GM18511 (cell line): ENCODE measurements around the gene LAT.
"Not testable (repeated sequence)": the region's sequence is repeated elsewhere in the genome, so short reads cannot be mapped to it uniquely, and the experiment has no call there.

Experiments used
- ATAC-seq: cut with Tn5 transposase; IDR thresholded peaks from one replicate; pipeline ENCODE4 v1.9.1; 2021; ENCODE audit warnings: mild to moderate bottlenecking, moderate library complexity; ENCODE audit not compliant: unreplicated experiment

The LAT gene

GRCh38 chr16:28977703-28978662, 6.9 kb upstream of the LAT start:
- ATAC-seq = no peak

GRCh38 chr16:28980330-28980729, 4.5 kb upstream of the LAT start:
- ATAC-seq = not testable (repeated sequence)

DNA sequence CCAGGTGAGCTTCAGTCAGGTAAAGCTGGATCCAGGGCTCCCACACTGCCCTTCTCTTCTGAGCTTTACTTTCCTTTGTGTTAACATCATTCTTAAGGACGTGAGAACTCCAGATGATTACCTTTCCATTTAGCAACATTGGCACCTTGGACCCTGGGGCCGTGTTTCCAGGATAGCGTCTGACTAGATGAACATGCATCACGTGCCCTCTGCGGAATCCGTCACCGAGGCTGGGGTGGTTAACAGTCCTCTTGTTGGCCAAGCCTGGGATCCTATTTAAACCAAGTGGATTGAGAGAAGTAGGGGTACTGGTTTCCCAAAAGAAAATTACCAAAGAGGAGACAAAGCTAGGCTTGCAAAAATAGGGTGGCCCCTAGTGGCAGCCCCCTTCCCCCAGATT, 3.9 kb upstream of the LAT start:
- ATAC-seq = no peak

DNA sequence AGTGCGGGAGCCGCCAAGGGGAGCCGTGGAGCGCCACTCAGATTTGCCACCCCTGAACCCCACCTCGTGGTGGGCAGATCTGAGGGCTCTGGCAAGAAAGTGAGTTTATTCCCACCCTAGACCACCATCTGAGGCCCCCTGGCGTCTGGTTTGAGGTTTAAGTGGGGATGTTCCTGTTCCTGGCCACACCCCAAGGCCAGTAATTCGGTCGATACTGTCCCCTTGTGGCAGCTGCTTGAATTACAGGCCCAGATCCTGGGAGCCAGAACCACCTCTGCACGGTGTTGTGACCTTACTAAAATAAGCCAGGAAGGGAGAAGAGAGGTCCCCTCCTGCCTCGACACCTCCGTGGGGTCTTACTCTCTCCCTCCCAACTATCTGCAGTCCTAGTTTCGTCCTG, 3.3 kb upstream of the LAT start:
- no peak for ATAC-seq

DNA sequence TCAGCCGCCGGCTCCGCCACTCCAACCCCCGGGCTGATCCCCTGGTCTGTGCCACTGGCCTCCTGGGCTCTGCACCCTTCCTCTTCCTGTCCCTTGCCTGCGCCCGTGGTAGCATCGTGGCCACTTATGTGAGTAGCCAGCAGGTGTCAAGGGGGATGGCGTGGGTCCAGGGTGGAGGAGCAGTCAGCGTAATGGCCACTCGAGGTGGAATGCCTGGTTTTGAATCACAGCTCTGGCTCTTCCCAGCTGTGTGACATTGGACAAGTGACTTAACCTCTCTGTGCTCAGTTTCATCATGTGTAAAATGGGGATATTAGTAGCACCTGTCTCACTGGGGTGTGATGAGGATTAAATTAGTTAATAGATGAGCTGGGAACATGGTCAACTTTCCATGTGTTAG, 2.4 kb upstream of the LAT start:
- no peak for ATAC-seq

DNA sequence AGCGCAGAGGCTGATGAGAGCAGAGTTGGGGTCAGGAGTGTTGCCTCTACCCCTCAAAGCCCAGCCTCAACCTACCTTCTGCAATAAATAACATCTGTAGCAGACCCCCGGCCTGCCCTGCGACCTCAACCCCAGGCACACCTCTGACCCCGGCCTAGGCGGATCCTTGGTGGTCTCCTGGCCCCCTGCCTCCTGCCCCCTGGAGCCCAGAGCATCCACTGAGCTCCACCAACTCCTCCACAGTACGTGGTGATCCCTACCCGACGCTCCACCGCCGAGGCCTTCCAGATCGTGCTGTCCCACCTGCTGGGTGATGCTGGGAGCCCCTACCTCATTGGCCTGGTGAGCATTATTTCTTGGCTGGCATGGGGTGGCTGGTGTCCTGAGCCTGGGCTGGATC, 1.9 kb upstream of the LAT start:
- no peak for ATAC-seq

- no peak for ATAC-seq
Measured at GRCh38 chr16:28983644-28984043, 1.2 kb upstream of the LAT start.

DNA sequence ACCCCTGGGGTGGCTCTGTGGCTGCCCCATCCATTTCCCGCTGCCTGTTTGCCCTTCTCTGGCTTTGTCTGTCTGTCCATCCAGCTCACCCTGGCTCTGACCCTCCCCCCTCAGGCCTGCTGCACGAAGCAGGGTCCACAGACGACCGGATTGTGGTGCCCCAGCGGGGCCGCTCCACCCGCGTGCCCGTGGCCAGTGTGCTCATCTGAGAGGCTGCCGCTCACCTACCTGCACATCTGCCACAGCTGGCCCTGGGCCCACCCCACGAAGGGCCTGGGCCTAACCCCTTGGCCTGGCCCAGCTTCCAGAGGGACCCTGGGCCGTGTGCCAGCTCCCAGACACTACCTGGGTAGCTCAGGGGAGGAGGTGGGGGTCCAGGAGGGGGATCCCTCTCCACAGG, 761 bp upstream of the LAT start:
- no peak for ATAC-seq

DNA sequence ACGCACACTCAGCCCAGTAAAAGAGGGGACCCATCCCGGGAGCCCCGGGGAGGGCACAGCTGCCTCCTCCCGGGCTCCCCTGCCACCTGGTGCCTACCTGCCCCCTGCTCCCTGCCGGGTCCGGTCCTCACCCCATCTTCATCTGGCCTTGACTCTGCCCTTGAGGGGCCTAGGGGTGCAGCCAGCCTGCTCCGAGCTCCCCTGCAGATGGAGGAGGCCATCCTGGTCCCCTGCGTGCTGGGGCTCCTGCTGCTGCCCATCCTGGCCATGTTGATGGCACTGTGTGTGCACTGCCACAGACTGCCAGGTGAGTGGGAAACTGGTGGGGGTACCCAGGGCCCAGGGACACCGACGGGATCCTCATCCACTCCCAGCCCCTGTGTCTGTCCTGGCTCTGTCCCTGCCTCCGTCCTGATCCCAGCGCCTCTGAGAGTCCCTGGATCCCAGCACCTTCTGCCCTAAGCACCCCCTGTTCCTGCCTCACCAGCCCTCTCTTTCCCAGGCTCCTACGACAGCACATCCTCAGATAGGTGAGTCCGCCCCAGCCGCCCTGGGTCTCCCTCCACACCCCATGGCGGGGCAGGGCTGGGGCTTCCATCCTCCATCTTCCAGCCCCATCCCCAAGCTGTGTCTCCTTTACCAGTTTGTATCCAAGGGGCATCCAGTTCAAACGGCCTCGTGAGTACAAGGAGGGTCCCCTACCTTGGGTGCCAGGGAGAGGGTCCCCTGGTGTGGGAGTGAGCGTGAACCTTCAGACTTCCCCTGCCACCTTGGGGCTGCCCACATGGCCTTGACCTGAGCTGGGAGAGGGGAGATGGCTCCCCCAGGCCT, 574 bp downstream of the LAT start:
- no peak for ATAC-seq

DNA sequence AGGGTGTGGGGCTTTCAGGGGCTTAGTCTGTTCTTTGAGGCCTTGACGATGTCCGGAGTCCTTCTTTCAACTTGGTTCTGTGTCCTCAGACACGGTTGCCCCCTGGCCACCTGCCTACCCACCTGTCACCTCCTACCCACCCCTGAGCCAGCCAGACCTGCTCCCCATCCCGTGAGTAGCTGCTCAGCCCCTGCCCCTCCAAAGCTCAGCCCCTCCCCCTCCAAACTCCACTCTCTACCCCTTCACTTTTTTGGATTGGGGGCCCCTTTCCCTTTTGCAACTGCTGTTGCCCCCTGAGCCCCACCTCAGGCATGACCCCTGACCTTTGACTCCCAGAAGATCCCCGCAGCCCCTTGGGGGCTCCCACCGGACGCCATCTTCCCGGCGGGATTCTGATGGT, 1.2 kb downstream of the LAT start:
- ATAC-seq = no peak

GRCh38 chr16:28986492-28986891, 1.6 kb downstream of the LAT start:
- ATAC-seq = no peak

- ATAC-seq = no peak
Measured at GRCh38 chr16:28987170-28987853, 2.5 kb downstream of the LAT start.

- no peak for ATAC-seq
Measured at GRCh38 chr16:28989363-28989762, 4.5 kb downstream of the LAT start.

DNA sequence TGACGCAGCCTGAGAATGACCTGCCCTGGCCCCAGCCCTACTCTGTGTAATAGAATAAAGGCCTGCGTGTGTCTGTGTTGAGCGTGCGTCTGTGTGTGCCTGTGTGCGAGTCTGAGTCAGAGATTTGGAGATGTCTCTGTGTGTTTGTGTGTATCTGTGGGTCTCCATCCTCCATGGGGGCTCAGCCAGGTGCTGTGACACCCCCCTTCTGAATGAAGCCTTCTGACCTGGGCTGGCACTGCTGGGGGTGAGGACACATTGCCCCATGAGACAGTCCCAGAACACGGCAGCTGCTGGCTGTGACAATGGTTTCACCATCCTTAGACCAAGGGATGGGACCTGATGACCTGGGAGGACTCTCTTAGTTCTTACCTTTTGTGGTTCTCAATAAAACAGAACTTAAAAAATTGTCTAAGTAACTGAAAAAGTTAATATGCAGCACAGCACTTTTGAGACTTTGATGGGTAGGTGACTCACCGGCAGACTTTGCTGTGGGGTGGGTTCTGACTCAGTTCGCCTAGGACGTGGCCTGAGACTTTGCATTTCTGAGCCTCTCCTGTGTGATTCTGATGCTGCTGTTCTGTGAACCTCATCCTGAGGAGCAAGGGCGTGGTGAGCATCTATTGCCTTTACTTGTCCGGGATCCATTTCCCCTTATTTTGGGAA, 5.7 kb downstream of the LAT start:
- ATAC-seq = no peak

- no peak for ATAC-seq
Measured at GRCh38 chr16:28991687-28992086, 6.8 kb downstream of the LAT start.

DNA sequence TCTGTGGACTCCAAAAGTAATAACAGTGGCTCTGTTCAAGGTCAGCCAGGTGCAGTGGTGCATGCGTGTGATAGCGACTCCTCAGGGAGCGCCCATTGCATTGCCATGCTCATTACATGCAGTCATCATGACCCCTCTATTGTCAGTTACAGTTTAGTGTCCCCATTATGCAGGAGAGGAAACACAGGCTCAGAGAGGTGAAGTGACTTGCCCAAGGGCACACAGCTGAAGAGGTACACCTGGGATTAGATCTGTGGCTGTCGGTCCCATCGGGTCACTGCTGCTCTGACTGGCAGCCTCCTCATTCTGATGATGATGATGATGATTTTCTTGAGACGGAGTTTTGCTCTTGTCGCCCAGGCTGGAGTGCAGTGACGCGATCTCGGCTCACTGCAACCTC, 7.6 kb downstream of the LAT start:
- no peak for ATAC-seq

GRCh38 chr16:28998837-28999236, 14.0 kb downstream of the LAT start:
- no peak for ATAC-seq

DNA sequence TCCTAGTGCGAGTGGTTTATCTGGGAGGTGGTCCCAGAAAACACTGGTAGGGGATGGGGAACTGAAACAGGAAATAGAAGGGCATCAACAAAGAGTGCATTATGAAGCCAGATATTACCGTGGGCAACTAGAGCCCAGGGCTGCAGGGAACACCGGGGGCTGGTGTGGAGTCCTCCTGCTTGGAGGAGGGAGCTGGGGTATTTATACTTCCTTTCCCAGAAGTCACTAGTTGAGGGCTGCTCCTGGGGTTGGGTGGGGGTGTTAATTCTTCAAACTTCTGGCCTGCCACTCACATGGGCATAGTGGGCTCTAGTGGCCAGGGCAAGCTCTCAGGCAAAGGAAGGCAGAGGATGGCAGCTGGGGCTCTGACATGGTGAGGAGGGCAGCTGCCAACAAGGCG, 14.7 kb downstream of the LAT start:
- ATAC-seq = no peak

GRCh38 chr16:29000019-29000418, 15.2 kb downstream of the LAT start:
- ATAC-seq = no peak

DNA sequence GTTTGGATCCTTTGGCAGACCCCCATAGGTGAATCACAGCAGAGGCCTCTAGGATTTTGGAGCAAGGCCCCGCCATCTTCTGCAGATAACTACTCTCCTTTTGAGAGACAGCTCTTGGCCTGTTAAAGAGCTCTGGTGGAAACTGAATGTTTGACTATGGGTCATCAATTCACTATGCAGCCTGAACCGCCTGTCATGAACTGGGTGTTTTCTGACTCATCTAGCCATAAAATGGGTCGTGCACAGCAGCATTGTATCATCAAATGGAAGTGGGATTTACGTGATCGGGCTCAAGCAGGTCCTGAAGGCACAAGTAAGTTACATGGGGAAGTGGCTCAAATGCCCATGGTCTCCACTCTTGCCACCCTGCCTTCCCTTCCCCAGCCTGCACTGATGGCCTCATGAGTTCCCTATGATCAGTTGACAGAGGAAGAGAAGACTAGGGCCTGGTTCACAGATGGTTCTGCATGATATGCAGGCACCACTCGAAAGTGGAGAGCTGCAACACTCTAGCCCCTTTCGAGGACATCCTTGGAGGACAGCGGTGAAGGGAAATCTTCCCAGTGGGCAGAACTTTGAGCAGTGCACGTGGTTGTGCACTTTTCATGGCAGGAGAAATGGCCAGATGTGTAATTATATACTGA, 19.8 kb downstream of the LAT start:
- ATAC-seq = not testable (repeated sequence)
